Muscle of back (tissue), 11 donors: ENCODE results near the gene DAGLA. TPM values are rescaled to one million over a fixed set of nuclear protein-coding genes. Genes with fewer than 3 reads are reported as not detected.

ENCODE experiments used
- DNase-seq, 3 donors: peaks; one replicate each; pipeline versions ENCODE4 v3.0.0 to v3.0.0-alpha.2; 2013
- polyA plus RNA-seq, 10 donors: library from polyadenylated mRNA; unstranded; fragments of 120-200 nt; gene quantifications; one replicate each; pipeline ENCODE4 v1.2.1, GENCODE V29; 2013; ENCODE audit not compliant: insufficient read length in 10 of 10

Gene DAGLA
- polyA plus RNA-seq, 10 donors = 3.8 to 5.8 (median 4.9) TPM

DNA sequence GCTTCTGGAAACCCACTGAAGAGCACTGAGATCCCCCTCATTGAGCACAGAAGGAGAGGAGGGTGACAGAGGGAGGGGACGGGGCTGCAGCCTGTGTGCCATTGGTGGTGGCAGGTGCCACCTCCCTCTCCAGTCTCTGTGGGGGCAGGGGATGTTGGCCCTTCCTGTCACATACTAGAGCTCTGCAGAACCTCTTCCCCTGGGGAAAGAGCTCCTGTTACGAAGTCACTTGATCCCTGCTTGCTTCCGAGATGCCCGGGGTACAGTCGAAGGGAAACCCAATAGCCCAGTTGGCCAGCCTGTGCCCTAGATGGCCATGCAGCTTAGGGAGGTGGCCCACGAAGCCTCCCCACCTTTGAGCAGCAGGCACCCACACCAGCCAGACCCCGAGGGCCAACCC, 29.4 kb downstream of the DAGLA start:
- no peak for DNase-seq

DNA sequence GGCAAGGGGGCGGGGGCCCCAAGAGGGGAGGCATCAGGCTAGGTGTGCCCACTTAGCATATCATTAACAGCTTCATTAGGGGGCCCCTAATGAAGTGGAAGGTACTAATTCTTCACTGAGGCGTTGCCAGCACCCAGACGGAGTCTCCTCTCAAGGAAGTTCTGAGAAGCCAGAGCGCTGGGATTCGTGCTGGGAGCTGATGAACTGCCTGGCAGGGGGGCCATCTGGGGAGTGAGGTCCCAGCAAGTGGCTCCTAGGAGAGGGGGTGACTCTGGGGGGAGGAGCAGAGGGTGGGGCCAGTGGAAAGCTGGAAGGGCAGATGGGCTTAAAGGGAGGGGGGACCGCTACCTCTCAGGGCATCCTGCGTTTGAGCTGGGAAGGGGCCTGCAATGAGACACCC, 29.8 kb downstream of the DAGLA start:
- no peak for DNase-seq

DNA sequence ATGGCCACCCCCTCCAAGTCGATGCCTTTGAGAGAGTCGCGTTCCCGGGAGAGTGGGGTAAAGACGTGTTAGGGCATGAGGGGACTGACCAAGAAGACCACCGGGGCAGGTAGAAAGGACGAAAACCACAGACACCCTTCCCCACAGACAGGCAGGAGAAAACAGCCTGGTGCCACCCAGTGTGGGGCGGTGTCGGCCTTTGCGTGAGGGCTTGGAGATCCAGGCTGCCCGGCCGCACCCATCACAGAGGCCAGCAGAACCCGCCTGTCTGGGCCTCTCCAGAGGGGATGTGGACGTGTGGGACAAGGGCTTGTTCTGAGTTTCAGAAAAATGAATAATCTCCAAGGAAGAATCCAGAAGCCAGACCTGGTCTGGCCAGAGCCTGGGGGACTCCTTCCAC, 30.8 kb downstream of the DAGLA start:
- DNase-seq = no peak

DNA sequence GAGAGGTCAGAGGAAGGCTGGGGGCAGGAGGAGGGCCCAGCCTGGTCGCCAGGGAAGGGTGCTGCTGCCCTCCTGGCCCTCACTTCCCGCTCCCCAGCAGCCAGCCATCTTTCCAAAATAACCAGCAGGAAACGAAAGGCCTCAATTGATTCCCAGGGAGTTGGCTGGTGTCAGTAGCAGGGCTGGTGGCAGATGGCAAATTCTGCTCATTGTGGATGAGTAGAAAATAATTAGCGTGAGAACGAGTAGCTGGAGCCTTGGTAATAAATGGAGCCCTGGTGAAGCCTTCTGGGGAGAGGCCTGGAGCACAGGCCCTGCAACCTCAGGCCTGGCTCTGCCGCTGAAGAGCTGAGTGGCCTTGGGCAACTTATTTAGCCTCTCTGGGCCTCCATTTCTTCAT, 31.3 kb downstream of the DAGLA start:
- DNase-seq = no peak

DNA sequence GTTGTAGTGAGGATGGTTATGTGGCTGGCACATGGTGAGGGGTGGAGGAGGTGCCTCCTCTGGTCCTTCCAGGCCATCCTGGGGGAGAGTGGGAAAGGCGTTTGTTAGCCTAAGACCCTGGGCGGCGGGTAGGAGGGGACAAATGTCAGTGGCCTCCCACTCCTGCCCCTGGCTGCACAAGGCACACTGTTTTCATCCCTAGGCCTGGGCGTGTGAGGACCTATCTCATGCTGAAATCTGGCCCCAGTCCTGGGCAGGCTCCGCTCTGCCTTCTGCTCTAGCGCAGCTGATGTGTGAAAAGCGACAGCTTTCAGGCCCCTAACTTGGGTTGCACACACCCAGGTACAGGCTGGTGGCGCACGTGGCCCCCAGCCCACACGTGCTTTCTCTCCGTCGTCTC, 32.1 kb downstream of the DAGLA start:
- DNase-seq = no peak

DNA sequence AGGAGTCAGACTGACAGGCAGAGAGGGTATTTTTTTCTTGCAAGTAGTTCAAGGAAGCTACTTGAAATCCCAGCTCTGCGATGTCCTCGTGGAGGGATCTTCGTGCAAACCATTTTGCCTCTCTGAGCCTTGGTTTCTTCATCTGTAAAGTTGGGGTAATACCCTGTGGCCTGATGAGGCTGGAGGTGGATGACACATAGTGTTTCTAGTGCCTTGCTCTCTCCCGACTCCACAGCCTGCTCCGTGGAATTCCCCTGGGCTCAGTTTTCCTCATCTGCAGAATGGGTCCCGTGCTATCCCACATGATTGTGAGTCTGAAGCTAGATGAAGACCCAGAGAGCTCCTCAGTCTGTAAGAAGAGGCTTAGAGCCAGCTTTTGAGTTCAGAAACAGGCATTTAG, 32.7 kb downstream of the DAGLA start:
- DNase-seq = no peak

DNA sequence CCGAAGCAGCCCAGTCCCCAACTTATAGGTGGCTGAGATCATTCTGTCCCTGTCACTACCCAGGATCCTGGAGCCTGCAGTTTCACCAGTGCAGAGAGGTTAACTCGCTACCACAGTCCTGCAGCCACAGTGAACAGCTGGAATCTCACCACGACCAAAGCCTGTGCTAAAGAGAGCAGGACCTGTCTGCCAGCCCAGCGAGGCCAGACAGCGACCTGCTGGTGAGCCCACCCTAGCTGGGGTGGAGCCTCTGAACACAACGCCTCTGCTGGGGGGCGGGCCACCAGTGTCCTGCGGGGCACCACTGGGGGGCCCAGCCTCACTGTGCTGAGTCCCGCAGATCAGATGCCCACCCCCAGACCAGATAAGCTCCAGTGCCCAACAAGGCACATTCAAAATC, 33.3 kb downstream of the DAGLA start:
- DNase-seq = no peak

DNA sequence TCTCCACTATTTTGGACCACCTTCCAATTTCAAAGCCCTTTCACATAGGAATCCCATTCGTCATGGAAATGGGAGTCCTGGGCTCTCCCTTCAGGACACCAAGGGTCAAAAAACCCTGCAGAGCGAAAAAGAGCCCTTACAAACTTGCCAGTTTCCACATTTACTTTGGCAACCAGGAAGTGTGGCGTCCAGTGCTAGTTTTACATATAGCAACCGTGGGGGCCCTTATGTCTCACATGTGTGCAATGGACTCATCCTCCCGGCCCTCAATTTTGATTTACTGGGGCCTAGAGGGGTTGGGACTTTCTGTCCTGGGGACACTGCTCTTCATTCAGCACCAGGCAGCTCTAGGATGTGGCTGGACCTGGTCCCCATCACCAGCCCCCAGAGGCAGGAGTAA, 33.7 kb downstream of the DAGLA start:
- no peak for DNase-seq

DNA sequence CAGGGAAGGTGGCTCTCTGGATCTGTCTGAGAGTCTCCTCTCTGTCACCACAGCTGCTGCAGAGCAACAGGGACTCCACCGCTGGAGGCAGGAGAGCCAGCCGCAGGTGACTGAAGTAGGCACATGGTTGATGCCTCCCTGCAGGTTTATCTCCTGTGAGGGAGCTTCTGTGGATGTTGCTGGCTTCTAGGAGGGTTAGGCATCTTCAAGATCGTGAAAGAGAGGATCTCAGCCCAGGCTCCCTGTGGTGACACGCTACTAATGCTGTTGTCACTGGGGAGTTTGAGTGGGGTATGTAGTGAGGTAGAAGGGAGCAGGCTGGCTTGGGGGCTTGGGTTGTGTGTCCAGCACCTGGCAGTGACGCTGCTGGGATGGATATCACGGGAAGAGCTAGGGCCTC, 34.1 kb downstream of the DAGLA start:
- no peak for DNase-seq

DNA sequence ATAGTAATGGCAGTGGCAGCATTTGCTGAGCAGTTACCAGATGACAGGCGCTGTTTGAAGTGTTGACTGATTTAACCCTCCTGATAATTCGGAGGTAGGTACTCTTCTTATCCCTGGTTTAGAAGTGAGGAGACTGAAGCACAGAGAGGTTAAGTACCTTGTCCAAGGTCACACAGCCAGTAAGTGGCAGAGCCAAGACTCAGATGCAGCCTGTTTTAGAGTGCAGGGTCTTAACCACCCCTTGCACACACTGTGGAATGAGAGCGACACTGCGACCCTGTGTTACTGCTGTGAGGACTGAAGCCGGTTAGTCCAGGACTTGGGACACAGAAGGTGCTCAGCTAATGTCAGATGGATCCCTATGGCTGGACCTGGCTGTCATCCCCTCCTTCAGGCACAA, 34.7 kb downstream of the DAGLA start:
- no peak for DNase-seq

DNA sequence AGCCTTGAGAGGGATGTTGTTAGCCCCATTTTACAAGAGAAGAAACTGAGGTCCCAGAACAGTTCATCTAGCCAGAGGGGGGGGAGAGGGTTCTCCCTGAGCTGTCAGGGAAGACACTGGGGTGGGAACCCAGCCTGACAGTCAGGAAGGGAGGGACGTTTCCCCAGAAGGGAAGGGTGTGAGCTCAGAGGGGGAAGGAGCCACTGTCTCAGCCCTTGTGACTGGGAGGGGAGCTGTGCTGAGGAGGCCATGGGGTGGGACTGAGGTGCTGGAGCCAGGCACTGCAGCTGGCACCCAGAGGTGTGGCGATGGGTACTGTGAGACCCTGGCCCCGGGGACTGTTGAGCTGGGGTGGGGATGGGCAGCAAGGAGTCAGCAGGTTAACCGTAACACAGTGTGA, 35.7 kb downstream of the DAGLA start:
- DNase-seq = no peak

DNA sequence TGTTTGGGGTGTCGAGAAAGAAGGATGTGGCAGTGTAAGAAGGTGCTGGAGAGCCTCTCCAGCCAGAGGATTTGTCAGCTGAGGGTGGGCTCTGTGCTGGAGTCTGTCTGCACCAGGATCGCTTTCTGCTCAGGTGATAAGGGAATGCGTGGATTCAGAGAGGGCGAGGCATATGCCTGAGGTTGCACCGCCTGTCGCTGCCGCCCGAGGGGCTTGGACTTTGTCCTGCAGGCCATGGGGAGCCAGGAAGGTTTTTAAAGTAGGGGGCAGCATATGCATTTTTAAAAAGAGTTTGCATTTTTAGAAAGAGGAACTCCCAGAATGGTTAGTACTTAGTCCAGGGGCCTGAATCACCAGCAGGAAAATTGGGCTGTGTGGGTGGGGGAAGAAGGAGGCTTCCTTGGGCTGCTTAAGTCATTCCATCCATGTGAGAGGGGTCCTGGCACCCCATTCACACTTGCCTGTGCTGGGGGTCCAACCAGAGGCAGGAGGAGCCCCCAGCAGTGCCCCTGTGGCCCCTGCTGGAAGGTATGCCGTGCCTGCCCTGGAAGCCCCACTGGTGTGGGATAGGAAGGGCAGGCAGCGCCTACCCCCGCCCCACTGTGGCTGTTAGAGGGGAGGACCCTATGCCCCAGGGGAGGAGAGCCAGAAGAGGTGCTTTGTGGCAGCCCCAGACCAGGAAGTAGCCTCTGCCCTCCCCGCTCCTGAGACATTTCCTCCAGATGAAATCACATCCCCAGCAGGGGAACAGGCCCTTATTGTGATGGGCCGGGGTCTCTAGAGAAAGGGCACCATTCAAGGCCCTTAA, 36.5 kb downstream of the DAGLA start:
- DNase-seq = no peak

DNA sequence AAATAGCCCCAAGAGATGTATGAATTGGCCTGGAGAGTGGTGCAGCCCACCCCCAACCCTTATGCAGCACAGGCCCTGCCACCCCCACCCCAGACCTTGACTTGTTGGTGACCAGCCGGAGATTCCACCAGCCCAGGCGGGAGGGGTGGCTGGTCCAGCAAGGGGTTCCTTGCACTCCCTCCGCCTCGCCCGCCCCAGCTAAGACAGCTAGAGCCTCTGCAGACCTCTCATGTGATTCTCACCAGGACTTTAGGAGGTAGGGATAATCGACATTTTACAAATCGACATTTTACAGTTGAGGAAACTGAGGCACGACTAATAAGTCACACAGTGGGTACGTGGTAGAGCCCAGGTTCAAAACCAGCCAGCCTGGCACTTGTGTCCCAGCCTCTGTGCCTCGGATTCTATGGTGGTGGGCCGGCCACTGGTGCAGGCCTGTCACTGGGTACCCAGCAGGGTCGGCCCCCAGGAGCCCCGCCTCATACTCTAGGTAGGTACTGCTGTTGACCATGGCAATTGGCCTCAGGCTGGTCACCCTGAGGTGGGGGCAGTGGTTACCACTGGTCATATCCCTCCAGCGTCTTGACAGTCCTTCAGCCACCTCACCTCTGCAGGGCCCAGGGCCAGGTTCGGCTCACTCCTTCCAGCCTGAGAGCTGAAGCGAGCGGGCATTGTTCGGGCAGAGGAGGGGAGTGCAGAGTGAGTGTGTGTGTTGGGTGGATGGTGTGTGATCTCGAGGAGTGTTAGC, 37.3 kb downstream of the DAGLA start:
- DNase-seq = no peak

DNA sequence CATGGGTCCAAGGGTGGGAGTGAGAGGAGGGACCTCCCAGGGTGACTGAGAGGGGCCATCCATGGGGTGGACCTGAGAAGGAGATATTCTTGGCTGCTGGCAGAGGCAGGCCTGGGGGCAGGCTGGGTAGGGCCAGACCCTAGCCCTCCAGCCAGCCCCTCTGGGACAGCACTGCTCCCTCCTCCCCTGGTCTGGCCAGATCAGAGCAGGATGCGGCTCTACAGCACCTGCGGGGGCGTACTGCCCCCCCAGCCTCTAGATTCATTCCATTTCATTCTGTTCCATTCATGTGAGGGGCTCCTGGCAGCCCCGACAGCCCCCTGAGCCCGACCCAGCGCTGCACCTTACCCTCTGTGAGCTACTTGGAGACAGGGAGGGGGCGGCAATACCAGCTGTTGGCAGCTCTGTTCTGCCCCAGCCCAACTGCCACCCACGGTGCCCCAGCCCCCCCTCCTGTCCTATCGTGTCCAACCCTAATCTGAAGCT, 37.9 kb downstream of the DAGLA start:
- DNase-seq = peak in 1 of 3 donors; percentile 55

DNA sequence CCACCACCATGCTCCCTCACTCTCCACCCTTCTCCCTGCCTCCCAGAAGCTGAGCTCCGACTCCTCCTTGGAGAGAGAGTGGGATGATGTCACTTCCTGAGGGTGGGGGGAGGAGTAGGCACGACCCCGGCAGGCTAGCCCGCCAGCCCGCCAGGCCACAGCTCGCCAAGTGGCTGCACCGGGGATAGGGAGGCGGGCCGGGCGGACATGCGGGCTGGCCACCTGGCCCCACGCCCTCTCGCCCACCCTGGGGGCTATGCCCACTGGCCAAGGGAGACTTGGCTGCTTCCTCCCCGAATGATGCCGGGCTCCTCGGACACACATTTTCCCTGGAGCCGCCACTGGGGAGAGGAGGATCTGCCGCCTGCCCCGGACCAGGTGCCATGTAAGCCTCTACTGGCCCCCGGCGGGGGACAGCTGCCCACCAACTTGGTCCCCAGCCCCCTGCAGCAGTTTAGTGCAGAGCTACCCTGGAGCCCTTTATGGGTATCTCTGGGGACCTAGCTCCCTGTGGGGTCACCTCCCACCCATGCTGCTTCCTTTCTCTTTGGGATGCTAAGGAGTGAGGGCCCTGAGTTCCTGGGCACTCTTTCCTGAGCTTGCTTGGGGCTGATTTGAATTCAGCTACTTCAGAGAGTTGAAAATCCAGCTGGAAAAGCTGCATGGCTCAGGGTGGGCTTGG, 38.6 kb downstream of the DAGLA start:
- DNase-seq = peak; percentile 68 to 89 (median 70)

DNA sequence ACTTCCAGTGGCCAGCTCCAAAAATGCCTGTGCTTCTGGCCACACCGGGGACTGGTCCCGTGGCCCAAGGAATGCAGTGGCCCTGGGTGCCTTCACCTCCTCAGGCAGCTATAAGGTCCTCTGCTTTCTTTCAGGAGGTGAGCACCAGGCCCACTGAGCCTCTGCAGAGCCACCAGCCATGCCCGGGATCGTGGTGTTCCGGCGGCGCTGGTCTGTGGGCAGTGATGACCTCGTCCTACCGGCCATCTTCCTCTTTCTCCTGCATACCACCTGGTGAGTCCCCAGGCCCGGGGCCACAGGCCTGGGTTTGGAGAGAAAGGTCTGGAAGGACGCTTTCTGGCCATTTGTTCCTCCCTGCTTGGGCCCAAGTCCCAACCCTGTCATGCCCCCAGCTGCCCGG, 39.8 kb downstream of the DAGLA start:
- no peak for DNase-seq

DNA sequence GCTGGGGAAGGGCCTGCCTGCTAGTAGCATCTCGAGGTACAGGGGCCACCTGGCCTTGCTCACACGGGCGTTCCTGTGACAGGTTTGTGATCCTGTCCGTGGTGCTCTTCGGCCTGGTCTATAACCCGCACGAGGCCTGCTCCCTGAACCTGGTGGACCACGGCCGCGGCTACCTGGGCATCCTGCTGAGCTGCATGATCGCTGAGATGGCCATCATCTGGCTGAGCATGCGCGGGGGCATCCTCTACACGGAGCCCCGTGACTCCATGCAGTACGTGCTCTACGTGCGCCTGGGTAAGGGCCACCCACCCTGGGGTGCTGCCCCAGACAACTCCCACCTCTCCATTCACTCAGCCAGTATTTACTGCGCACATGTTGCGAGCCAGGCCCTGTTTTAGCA, 40.4 kb downstream of the DAGLA start:
- no peak for DNase-seq

DNA sequence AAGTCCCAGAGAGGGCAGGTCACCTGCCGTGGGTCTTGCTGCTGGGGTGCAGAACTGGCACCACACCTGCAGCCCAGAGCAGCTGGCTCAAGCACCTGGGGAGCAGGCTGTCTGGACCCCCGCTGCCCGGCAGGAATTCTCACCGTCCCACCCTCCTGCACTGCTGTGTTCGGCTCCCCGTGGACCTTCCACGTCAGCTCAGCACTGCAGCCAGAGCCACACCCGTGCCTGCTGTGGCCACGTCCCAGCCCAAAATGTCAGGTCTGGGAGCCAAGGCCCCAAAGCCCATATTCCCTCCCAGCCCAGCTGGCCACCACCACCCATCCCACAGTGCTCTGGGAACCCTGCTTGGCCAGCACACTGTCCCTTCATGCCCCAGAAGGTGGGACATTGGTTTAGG, 44.2 kb downstream of the DAGLA start:
- DNase-seq = no peak

DNA sequence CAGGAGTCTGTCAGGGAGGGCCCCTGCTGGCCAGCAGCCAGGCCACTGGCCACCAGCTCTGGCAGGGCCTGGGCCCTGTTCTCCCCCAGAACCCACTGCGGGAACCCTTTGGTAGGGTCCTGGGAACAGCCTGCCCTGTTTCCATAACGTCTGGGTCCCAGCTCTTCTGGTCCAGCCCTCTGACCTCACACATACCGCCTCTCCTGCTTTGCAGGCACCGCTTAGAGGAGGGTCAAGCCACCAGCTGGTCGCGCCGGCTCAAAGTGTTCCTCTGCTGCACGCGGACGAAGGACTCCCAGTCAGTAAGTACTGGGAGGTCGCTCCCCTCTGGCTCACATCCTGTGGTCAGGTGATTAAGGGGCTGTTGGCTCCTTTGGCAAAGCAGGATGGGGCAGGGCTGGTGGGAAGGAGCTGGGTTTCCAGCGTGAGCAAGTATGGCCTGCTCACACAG, 45.6 kb downstream of the DAGLA start:
- no peak for DNase-seq

DNA sequence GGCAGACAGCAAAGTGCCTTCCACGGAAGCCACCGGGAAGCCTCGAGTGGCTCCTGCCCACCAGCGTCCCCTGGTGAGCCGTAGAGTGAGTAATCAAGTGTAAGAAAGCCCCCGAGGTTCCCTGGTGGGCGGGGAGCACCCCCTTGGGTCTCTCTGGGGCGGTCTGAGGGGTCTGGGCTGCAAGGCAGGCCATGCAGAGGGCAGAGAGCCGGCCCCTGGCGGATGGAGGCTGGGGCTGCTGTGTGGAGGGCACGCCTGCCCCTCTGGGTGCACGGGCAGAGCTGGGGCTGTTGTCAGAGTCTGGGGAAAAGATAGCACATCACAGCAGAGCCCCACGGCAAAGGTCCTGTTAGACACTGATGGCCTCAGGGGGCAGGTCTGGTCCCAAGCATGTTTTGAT, 46.6 kb downstream of the DAGLA start:
- DNase-seq = no peak

DNA sequence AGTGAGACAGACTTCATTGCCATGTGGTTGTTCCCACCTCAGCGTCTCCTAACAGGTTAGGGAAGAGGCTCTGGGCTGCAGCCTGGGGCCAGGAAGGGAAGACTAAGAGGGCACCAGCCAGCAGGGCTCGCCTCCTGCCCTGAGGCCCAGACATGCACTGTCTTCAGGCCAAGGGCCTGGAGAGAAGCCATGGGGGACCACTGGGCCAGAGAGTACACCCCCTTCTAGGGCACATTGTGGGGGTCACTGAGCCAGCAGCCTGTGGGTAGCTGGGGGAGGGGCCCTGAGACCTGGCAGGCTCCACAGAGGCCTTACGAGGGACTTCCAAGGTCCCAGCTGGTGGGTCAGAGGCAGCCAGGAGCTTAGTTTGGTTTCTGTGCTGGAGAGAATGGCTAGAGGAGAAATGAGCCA, 47.2 kb downstream of the DAGLA start:
- no peak for DNase-seq

DNA sequence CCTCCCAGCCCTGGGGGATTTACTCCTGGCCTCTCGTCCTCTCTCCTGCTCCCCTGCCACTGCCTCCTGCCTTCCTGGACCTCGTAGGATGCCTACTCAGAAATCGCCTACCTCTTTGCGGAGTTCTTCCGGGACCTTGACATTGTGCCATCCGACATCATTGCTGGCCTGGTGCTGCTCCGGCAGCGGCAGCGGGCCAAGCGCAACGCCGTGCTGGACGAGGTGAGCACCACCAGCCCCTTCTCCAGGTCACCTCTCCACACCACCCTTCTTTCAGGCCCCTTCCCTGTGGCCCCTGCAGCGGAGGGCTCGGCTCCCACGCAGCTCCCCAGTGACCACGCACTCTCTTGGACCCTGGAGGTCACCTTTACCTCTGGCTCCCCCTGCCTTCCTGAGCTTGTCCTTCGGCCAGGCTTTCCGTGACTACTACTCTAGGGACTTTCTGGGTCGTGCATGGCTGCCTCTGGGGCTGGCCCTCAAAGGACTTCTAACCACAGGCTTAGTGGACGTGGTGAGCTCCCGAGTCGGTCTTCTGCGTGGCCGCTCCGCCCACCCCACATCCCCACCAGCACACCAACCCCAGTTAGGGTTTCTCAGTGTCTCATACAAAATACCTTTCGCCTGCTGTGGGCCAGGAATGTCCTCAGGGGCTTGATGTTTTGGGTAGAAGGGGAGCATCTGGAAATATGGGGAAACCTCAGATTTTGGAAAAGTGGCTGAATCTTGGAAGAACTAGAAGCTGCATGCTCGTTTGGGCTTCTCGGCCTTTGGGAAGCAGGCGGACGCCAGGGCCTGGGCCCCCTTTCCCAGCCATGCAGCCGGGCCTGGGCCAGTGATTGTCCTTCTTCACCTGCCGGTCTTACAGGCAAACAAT, 48.1 kb downstream of the DAGLA start:
- DNase-seq = no peak
